Mesenchymal stem cell (in vitro differentiated cells and primary cell): ENCODE measurements around the gene PAK5.
A peak's percentile ranks its signal among the peaks of the same experiment; 100 is the strongest.

Experiments
- DNase-seq: peaks from one replicate; pipeline ENCODE4 v3.0.0-alpha.2; 2013
- H2AFZ ChIP-seq: one replicate; pipeline ENCODE4 v1.6.1; 2013; ENCODE audit warnings: low read depth, mild to moderate bottlenecking, control low read depth, inconsistent platforms, low read length, moderate library complexity
- H2AK5ac ChIP-seq: 2 replicates; pipeline ENCODE4 v1.6.1; 2013; ENCODE audit warnings: low read length, moderate library complexity, mild to moderate bottlenecking, inconsistent platforms; ENCODE audit not compliant: severe bottlenecking
- H2BK120ac ChIP-seq: one replicate; pipeline ENCODE4 v1.6.1; 2013; ENCODE audit warnings: low read depth, mild to moderate bottlenecking, inconsistent platforms, low read length, moderate library complexity
- H2BK12ac ChIP-seq, 2 experiments: one replicate each; pipeline ENCODE4 v1.6.1; 2013; ENCODE audit warnings: inconsistent platforms in 2 of 2, low read length in 2 of 2, mild to moderate bottlenecking in 2 of 2, moderate library complexity in 2 of 2, control low read depth in 1 of 2
- H2BK15ac ChIP-seq: one replicate; pipeline ENCODE4 v1.6.1; 2013; ENCODE audit warnings: mild to moderate bottlenecking, low read depth, inconsistent platforms; ENCODE audit not compliant: poor library complexity, severe bottlenecking
- H2BK5ac ChIP-seq: 2 replicates; pipeline ENCODE4 v1.6.1; 2013; ENCODE audit warnings: low read depth, mild to moderate bottlenecking, low read length, control low read depth, inconsistent platforms; ENCODE audit not compliant: poor library complexity, severe bottlenecking
- H3K14ac ChIP-seq, 2 experiments: one replicate each; pipeline ENCODE4 v1.6.1; 2013; ENCODE audit warnings: inconsistent platforms in 2 of 2, low read length in 2 of 2, control low read depth in 1 of 2, mild to moderate bottlenecking in 1 of 2, moderate library complexity in 1 of 2
- H3K18ac ChIP-seq, 2 experiments: one replicate each; pipeline ENCODE4 v1.6.1; 2013; ENCODE audit warnings: inconsistent platforms in 2 of 2, low read length in 2 of 2, control low read depth in 1 of 2, low read depth in 1 of 2, mild to moderate bottlenecking in 1 of 2
- H3K23ac ChIP-seq, 2 experiments: one replicate each; pipeline ENCODE4 v1.6.1; 2013; ENCODE audit warnings: inconsistent platforms in 2 of 2, low read length in 2 of 2, mild to moderate bottlenecking in 2 of 2, moderate library complexity in 2 of 2, control low read depth in 1 of 2
- H3K27ac ChIP-seq: 2 replicates; pipeline ENCODE4 v1.5.1; 2013; ENCODE audit warnings: mild to moderate bottlenecking, moderate library complexity, low read length, control low read depth, inconsistent platforms; ENCODE audit not compliant: poor library complexity, severe bottlenecking
- H3K27me3 ChIP-seq, 2 experiments: 2 replicates each; pipeline versions ENCODE4 v1.6.1 to v1.7.0; 2013; ENCODE audit warnings: low read length in 2 of 2, mild to moderate bottlenecking in 2 of 2, moderate library complexity in 2 of 2, control low read depth in 1 of 2, inconsistent platforms in 1 of 2; ENCODE audit not compliant: control insufficient read depth in 1 of 2, insufficient read depth in 1 of 2
- H3K36me3 ChIP-seq, 2 experiments: 2 replicates each; pipeline versions ENCODE4 v1.6.1 to v1.7.0; 2013; ENCODE audit warnings: low read length in 2 of 2, control low read depth in 1 of 2, inconsistent platforms in 1 of 2, low read depth in 1 of 2, mild to moderate bottlenecking in 1 of 2; ENCODE audit not compliant: insufficient read depth in 2 of 2, control insufficient read depth in 1 of 2
- H3K4ac ChIP-seq, 2 experiments: one replicate each; pipeline ENCODE4 v1.6.1; 2013; ENCODE audit warnings: inconsistent platforms in 2 of 2, low read length in 2 of 2, mild to moderate bottlenecking in 2 of 2, moderate library complexity in 2 of 2, control low read depth in 1 of 2, low read depth in 1 of 2
- H3K4me1 ChIP-seq: 2 replicates; pipeline ENCODE4 v1.6.1; 2013; ENCODE audit warnings: low read depth, low read length, control low read depth; ENCODE audit not compliant: control insufficient read depth, insufficient read depth
- H3K4me2 ChIP-seq: 2 replicates; pipeline ENCODE4 v1.6.1; 2013; ENCODE audit warnings: low read length, mild to moderate bottlenecking, inconsistent platforms; ENCODE audit not compliant: poor library complexity, severe bottlenecking
- H3K4me3 ChIP-seq, 2 experiments: 2 replicates each; pipeline versions ENCODE4 v1.5.1 to v1.7.0; 2013; ENCODE audit warnings: low read length in 2 of 2, mild to moderate bottlenecking in 2 of 2, control low read depth in 1 of 2, low read depth in 1 of 2; ENCODE audit not compliant: insufficient read depth in 1 of 2
- H3K79me1 ChIP-seq: replicated peaks from 2 replicates; pipeline ENCODE4 v1.6.1; 2013; ENCODE audit warnings: mild to moderate bottlenecking, control low read depth, low read length, inconsistent platforms; ENCODE audit not compliant: poor library complexity, severe bottlenecking
- H3K9ac ChIP-seq: 2 replicates; pipeline ENCODE4 v1.7.0; 2013; ENCODE audit warnings: mild to moderate bottlenecking, low read length, moderate library complexity
- H3K9me3 ChIP-seq: 2 replicates; pipeline ENCODE4 v1.7.0; 2013; ENCODE audit warnings: mild to moderate bottlenecking, low read length; ENCODE audit not compliant: control insufficient read depth
- H4K8ac ChIP-seq: one replicate; pipeline ENCODE4 v1.6.1; 2013; ENCODE audit warnings: inconsistent platforms, mild to moderate bottlenecking, low read length, moderate library complexity
- H4K91ac ChIP-seq: one replicate; pipeline ENCODE4 v1.6.1; 2013; ENCODE audit warnings: mild to moderate bottlenecking, low read length, inconsistent platforms
- WGBS: methylation state at CpG from one replicate; pipeline ENCODE4 v1.1.7; 2013; ENCODE audit warnings: mixed read lengths; 5-methylcytosine and 5-hydroxymethylcytosine counted together

The PAK5 gene

DNA sequence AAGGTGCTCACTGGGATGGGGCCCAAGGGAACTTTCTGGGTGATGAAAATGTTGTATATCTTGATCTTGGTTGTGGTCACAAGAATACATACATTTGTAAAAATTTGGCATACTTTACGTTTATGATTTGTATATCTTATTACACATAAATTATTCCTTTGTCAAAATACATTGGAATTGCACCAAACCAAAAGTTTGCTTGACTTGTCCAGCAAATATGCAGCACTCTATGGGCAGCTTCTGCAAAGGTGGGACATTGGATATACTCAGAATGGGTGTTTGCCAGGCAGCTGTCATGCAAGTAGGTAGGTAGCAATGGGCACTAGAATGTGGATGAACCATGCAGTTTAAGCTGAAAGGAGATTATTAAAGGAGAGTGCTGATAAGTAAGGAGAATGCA lies 246.5 kb downstream of the PAK5 start:
- Histone ChIP-seq H3K4me3 (no peak overlapping the region), H4K91ac (no peak overlapping the region), H2BK5ac (no peak overlapping the region), H3K4ac (no peak overlapping the region), H2BK12ac (no peak overlapping the region), H3K79me1 (no peaks in the 10 kb centered on the region), H2BK120ac (no peak overlapping the region), H3K27ac (no peak overlapping the region), H3K9ac (no peak overlapping the region), H3K14ac (no peak overlapping the region), H3K9me3 (no peaks in the 10 kb centered on the region), H2AK5ac (no peak overlapping the region), H2AFZ (no peak overlapping the region), H3K23ac (no peak overlapping the region), H3K27me3 (peaks cover 0 to 27% of the 10 kb centered on the region in 2 experiments), H2BK15ac (no peak overlapping the region), H3K4me1 (no peaks in the 10 kb centered on the region), H3K36me3 (no peaks in the 10 kb centered on the region), H3K18ac (no peak overlapping the region), H3K4me2 (no peak overlapping the region), H4K8ac (no peak overlapping the region)
- no CpG with 5 or more reads among the region's 1 CpG for WGBS
- DNase-seq = no peak

DNA sequence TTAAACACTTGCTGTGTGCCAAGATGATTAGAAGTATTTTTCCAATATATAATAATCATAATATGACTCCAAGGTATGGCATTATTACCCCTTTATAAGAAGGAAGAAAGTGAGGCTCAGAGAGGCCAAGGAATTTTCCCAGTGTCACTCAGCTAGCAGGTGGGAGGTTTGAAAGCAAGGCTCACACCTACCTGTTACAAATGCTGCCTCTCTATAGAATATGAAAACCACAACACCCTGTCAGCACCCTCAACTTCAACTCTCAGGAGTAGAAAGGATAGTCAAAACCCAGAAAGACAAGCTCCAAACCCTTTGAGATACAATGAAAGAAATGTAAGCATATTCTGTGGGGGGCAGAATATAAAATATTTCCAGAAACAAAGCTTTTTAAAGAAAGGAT lies 247.8 kb downstream of the PAK5 start:
- Histone ChIP-seq H4K91ac (no peak overlapping the region), H3K9me3 (no peaks in the 10 kb centered on the region), H2BK5ac (no peak overlapping the region), H2BK15ac (no peak overlapping the region), H3K4ac (no peak overlapping the region), H3K79me1 (no peaks in the 10 kb centered on the region), H4K8ac (no peak overlapping the region), H3K4me2 (no peak overlapping the region), H2AK5ac (no peak overlapping the region), H2BK120ac (no peak overlapping the region), H3K27ac (no peak overlapping the region), H3K18ac (no peak overlapping the region), H3K9ac (no peak overlapping the region), H3K4me3 (no peak overlapping the region), H3K27me3 (peaks cover 0 to 22% of the 10 kb centered on the region in 2 experiments), H3K14ac (no peak overlapping the region), H3K23ac (no peak overlapping the region), H2AFZ (no peak overlapping the region), H2BK12ac (no peak overlapping the region), H3K4me1 (no peaks in the 10 kb centered on the region), H3K36me3 (no peaks in the 10 kb centered on the region)
- no peak for DNase-seq

DNA sequence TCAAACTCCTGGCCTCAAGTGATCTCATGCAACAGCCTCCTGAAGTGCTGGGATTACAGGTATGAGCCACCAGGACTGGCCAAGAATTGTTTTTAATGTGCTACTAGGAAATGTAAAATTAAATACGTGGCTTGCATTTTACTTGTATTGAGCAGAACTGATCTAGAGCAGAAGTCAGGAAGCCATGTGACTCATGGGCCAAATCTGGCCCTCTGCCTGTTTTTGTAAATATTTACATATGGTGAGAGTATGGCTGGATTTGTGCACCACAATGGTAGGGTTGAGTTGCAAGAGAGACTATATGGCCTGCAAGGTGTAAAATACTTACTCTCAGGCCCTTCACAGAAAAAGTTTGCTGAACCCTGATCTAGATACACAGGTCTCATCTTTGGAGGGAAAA lies 248.7 kb downstream of the PAK5 start:
- no peaks in the 10 kb centered on the region for H3K4me1 ChIP-seq
- H4K8ac ChIP-seq = no peak overlapping the region
- H3K14ac ChIP-seq = no peak overlapping the region
- H3K9me3 ChIP-seq = no peaks in the 10 kb centered on the region
- no peak overlapping the region for H3K23ac ChIP-seq
- no peak overlapping the region for H3K4me3 ChIP-seq
- no peak overlapping the region for H3K18ac ChIP-seq
- 26% methylated on average over 1 of the region's 1 CpG for WGBS
- DNase-seq = peak; percentile 48
- no peak overlapping the region for H2AFZ ChIP-seq
- no peak overlapping the region for H3K9ac ChIP-seq
- H3K79me1 ChIP-seq = no peaks in the 10 kb centered on the region
- H2BK15ac ChIP-seq = no peak overlapping the region
- H2BK120ac ChIP-seq = no peak overlapping the region
- H3K27me3 ChIP-seq = peaks cover 0 to 24% of the 10 kb centered on the region in 2 experiments
- H4K91ac ChIP-seq = no peak overlapping the region
- no peak overlapping the region for H3K4me2 ChIP-seq
- no peak overlapping the region for H3K4ac ChIP-seq
- H3K36me3 ChIP-seq = no peaks in the 10 kb centered on the region
- no peak overlapping the region for H3K27ac ChIP-seq
- H2BK5ac ChIP-seq = no peak overlapping the region
- H2BK12ac ChIP-seq = no peak overlapping the region
- H2AK5ac ChIP-seq = no peak overlapping the region

DNA sequence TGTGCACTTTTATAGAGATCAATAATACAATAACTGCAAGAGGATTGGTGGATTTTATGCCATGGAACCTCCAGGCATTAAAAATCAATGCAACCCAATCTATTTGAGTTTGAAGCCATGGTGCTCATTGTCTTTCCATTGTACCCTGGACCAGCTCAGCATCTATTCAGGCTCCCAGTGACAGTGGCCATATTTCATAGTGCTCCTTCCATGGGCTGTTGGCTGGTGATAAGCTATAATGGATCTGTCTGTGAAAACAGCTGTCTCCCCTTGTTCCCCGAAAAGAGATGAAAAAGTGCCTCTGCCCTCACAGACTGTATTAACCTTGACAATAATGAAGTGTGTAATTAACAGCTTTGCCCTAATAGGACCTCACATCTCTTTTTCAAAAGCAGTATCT lies 250.2 kb downstream of the PAK5 start:
- Histone ChIP-seq H3K4ac (no peak overlapping the region), H3K23ac (no peak overlapping the region), H2BK15ac (no peak overlapping the region), H4K91ac (no peak overlapping the region), H3K4me3 (no peak overlapping the region), H2AFZ (no peak overlapping the region), H3K18ac (no peak overlapping the region), H3K36me3 (no peaks in the 10 kb centered on the region), H3K9me3 (no peaks in the 10 kb centered on the region), H3K4me1 (no peaks in the 10 kb centered on the region), H2BK12ac (no peak overlapping the region), H2BK5ac (no peak overlapping the region), H3K9ac (no peak overlapping the region), H3K79me1 (no peaks in the 10 kb centered on the region), H3K14ac (no peak overlapping the region), H2BK120ac (no peak overlapping the region), H2AK5ac (no peak overlapping the region), H3K27me3 (peaks cover 0 to 16% of the 10 kb centered on the region in 2 experiments), H3K27ac (no peak overlapping the region), H4K8ac (no peak overlapping the region), H3K4me2 (no peak overlapping the region)
- no CpG with 5 or more reads among the region's 1 CpG for WGBS
- no peak for DNase-seq
